SK-N-SH treated with all-trans-retinoic acid at 6 μM for 48 hours (cell line): Measurements from ENCODE around the gene FBXO47.

Source experiments
- ATAC-seq: fragments of 200-7000 bp; cut with Tn5 transposase; 3 replicates; pipeline ENCODE4 v1.9.1; 2020; ENCODE audit warnings: mild to moderate bottlenecking, moderate library complexity
- ARNTL ChIP-seq: fragments of 450-650 bp; formaldehyde crosslinking; IDR thresholded peaks from 2 replicates; pipeline ENCODE4 v1.5.0; 2020; ENCODE audit warnings: low read depth, mild to moderate bottlenecking, moderate library complexity, borderline replicate concordance
- BACH2 ChIP-seq: fragments of 250-450 bp; sonication (Bioruptor Pico); IDR thresholded peaks from 2 replicates; pipeline ENCODE4 v1.9.0; 2021; ENCODE audit warnings: mild to moderate bottlenecking, borderline replicate concordance
- CSDC2 ChIP-seq: fragments of 250-450 bp; sonication (Bioruptor Pico); IDR thresholded peaks from 2 replicates; pipeline ENCODE4 v1.5.0; 2020; ENCODE audit warnings: mild to moderate bottlenecking, moderate library complexity
- ESRRG ChIP-seq: fragments of 250-450 bp; sonication (Bioruptor Pico); IDR thresholded peaks from 2 replicates; pipeline ENCODE4 v1.6.1; 2021; ENCODE audit warnings: mild to moderate bottlenecking
- GLIS3 ChIP-seq: fragments of 250-450 bp; sonication (Bioruptor Pico); IDR thresholded peaks from 2 replicates; pipeline ENCODE4 v1.5.0; 2020; ENCODE audit warnings: mild to moderate bottlenecking, moderate library complexity
- ISL1 ChIP-seq: fragments of 250-450 bp; sonication (Bioruptor Pico); IDR thresholded peaks from 2 replicates; pipeline ENCODE4 v2.1.2; 2022; ENCODE audit warnings: mild to moderate bottlenecking, moderate library complexity
- OSR1 ChIP-seq: fragments of 250-450 bp; sonication (Bioruptor Pico); IDR thresholded peaks from 2 replicates; pipeline ENCODE4 v1.8.0; 2022; ENCODE audit warnings: moderate library complexity, mild to moderate bottlenecking, inconsistent platforms
- PPARA ChIP-seq: fragments of 250-450 bp; sonication (Bioruptor Pico); IDR thresholded peaks from 2 replicates; pipeline ENCODE4 v1.5.0; 2020; ENCODE audit warnings: mild to moderate bottlenecking, borderline replicate concordance
- RARB ChIP-seq: fragments of 250-450 bp; sonication (Bioruptor Pico); IDR thresholded peaks from 2 replicates; pipeline ENCODE4 v1.8.0; 2021; ENCODE audit warnings: mild to moderate bottlenecking, moderate library complexity
- TCF4 ChIP-seq: fragments of 250-450 bp; sonication (Bioruptor Pico); IDR thresholded peaks from 2 replicates; pipeline ENCODE4 v1.8.0; 2021; ENCODE audit warnings: mild to moderate bottlenecking, moderate library complexity, borderline replicate concordance
- TOX ChIP-seq: fragments of 250-450 bp; sonication (Bioruptor Pico); IDR thresholded peaks from 2 replicates; pipeline ENCODE4 v1.8.0; 2021; ENCODE audit warnings: mild to moderate bottlenecking, moderate library complexity, borderline replicate concordance
- ZC3H10 ChIP-seq: fragments of 250-450 bp; sonication (Bioruptor Pico); IDR thresholded peaks from 2 replicates; pipeline ENCODE4 v1.5.1; 2021; ENCODE audit warnings: mild to moderate bottlenecking, moderate library complexity
- ZFP3 ChIP-seq: fragments of 250-450 bp; sonication (Bioruptor Pico); IDR thresholded peaks from 2 replicates; pipeline ENCODE4 v1.5.0; 2020; ENCODE audit warnings: mild to moderate bottlenecking, moderate library complexity
- ZFP30 ChIP-seq: fragments of 450-650 bp; formaldehyde crosslinking; IDR thresholded peaks from 2 replicates; pipeline ENCODE4 v1.5.0; 2022; ENCODE audit warnings: mild to moderate bottlenecking, moderate library complexity
- ZNF565 ChIP-seq: fragments of 450-650 bp; formaldehyde crosslinking; conservative IDR thresholded peaks from 2 replicates; pipeline ENCODE4 v1.5.0; 2020; ENCODE audit warnings: low read depth, mild to moderate bottlenecking, moderate library complexity
- ZNF70 ChIP-seq: fragments of 450-650 bp; formaldehyde crosslinking; IDR thresholded peaks from 2 replicates; pipeline ENCODE4 v1.5.0; 2020; ENCODE audit warnings: mild to moderate bottlenecking, moderate library complexity
- ZNF8 ChIP-seq: fragments of 450-650 bp; formaldehyde crosslinking; IDR thresholded peaks from 2 replicates; pipeline ENCODE4 v1.5.0; 2020; ENCODE audit warnings: mild to moderate bottlenecking, moderate library complexity
- TF ChIP-seq, protein P1 (sequence below): fragments of 250-450 bp; sonication (Bioruptor Pico); IDR thresholded peaks from 2 replicates; pipeline ENCODE4 v1.5.0; 2020; ENCODE audit warnings: mild to moderate bottlenecking, moderate library complexity
- TF ChIP-seq, protein P2 (sequence below): fragments of 250-450 bp; sonication (Bioruptor Pico); IDR thresholded peaks from 2 replicates; pipeline ENCODE4 v1.5.1; 2021; ENCODE audit warnings: mild to moderate bottlenecking, moderate library complexity
- TF ChIP-seq, protein P3 (sequence below): fragments of 250-450 bp; sonication (Bioruptor Pico); IDR thresholded peaks from 2 replicates; pipeline ENCODE4 v1.8.0; 2020; ENCODE audit warnings: mild to moderate bottlenecking, moderate library complexity, borderline replicate concordance
- TF ChIP-seq, protein P4 (sequence below): fragments of 250-450 bp; sonication (Bioruptor Pico); IDR thresholded peaks from 2 replicates; pipeline ENCODE4 v1.8.0; 2021; ENCODE audit warnings: low read depth, mild to moderate bottlenecking, moderate library complexity, borderline replicate concordance
- TF ChIP-seq, protein P5 (sequence below): fragments of 250-450 bp; sonication (Bioruptor Pico); IDR thresholded peaks from 2 replicates; pipeline ENCODE4 v1.5.1; 2020; ENCODE audit warnings: low read depth, mild to moderate bottlenecking, moderate library complexity

FBXO47 gene

DNA sequence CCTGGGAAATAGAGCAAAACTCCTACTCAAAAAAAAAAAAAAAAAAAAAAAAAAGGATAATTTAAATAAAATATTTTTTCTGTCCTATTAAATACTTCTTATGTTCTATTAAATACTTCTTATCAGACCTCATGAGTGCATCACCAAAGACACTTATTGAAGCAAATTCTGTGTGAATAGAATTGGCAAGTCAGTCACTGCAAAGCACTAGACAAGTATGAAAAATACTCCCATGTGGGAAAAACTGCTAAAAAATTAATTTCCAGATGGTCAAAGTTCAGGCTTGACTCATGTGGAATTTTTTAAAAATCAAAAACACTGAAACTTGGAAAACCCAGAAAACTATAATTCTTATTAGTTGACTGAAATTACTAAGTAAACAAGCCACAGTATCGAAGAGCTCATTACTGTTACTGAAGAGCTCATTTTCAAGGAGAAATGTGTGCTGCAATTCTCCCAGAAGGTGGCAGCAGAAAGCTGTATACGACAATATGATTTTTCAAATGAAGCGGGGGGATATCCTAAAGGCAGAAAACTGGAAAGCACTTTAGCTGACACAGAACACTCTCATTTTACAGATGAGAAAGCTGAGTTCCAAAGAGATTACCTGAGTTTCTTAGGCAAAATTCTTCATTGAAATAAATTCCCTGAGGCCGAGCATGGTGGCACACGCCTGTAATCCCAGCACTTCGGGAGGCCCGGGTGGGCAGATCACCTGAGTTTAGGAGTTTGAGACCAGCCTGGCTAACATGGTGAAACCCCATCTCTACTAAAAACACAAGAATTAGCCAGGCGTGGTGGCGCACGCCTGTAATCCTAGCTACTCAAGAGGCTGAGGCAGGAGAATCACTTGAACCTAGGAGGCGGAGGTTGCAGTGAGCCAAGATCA is 15.9 kb upstream of the FBXO47 start:
- no peak for TF ChIP-seq ZFP3
- TF ChIP-seq ZNF565 (CRISPR knock-in tag), result no peak
- TF ChIP-seq, protein P1, sequence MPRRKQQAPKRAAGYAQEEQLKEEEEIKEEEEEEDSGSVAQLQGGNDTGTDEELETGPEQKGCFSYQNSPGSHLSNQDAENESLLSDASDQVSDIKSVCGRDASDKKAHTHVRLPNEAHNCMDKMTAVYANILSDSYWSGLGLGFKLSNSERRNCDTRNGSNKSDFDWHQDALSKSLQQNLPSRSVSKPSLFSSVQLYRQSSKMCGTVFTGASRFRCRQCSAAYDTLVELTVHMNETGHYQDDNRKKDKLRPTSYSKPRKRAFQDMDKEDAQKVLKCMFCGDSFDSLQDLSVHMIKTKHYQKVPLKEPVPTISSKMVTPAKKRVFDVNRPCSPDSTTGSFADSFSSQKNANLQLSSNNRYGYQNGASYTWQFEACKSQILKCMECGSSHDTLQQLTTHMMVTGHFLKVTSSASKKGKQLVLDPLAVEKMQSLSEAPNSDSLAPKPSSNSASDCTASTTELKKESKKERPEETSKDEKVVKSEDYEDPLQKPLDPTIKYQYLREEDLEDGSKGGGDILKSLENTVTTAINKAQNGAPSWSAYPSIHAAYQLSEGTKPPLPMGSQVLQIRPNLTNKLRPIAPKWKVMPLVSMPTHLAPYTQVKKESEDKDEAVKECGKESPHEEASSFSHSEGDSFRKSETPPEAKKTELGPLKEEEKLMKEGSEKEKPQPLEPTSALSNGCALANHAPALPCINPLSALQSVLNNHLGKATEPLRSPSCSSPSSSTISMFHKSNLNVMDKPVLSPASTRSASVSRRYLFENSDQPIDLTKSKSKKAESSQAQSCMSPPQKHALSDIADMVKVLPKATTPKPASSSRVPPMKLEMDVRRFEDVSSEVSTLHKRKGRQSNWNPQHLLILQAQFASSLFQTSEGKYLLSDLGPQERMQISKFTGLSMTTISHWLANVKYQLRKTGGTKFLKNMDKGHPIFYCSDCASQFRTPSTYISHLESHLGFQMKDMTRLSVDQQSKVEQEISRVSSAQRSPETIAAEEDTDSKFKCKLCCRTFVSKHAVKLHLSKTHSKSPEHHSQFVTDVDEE (CRISPR knock-in tag), result no peak
- TF ChIP-seq, protein P2, sequence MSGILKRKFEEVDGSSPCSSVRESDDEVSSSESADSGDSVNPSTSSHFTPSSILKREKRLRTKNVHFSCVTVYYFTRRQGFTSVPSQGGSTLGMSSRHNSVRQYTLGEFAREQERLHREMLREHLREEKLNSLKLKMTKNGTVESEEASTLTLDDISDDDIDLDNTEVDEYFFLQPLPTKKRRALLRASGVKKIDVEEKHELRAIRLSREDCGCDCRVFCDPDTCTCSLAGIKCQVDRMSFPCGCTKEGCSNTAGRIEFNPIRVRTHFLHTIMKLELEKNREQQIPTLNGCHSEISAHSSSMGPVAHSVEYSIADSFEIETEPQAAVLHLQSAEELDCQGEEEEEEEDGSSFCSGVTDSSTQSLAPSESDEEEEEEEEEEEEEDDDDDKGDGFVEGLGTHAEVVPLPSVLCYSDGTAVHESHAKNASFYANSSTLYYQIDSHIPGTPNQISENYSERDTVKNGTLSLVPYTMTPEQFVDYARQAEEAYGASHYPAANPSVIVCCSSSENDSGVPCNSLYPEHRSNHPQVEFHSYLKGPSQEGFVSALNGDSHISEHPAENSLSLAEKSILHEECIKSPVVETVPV (CRISPR knock-in tag), result no peak
- TF ChIP-seq ESRRG (CRISPR knock-in tag), result no peak
- TF ChIP-seq ZNF70 (CRISPR knock-in tag), result no peak
- TF ChIP-seq TOX (CRISPR knock-in tag), result no peak
- TF ChIP-seq ZNF8 (CRISPR knock-in tag), result no peak
- no peak for TF ChIP-seq ZC3H10 (CRISPR knock-in tag)
- TF ChIP-seq BACH2, result no peak
- no peak for TF ChIP-seq TCF4 (CRISPR knock-in tag)
- no peak for TF ChIP-seq ZFP30
- TF ChIP-seq RARB, result no peak
- TF ChIP-seq PPARA (CRISPR knock-in tag), result no peak
- TF ChIP-seq, all 23 proteins: peak for 0
- ATAC-seq, result peak; percentile 75

DNA sequence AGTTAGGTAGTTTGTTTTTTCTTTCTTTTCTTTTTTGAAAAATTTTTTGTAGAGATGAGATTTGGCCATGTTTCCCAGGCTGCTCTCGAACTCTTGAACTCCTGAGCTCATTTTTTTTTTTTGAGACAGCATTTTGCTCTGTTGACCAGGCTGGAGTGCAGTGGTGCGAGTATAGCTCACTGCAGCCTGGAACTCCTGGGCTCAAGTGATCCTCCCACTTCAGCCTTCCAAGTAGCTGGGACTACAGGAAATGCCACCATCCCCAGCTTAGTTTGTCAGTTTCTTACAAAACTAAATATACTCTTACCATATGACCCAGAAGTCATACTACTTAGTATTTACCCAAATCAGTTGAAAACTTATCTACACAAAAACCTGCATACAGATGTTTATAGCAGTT is 14.4 kb upstream of the FBXO47 start:
- no peak for ATAC-seq
- TF ChIP-seq, protein P3, sequence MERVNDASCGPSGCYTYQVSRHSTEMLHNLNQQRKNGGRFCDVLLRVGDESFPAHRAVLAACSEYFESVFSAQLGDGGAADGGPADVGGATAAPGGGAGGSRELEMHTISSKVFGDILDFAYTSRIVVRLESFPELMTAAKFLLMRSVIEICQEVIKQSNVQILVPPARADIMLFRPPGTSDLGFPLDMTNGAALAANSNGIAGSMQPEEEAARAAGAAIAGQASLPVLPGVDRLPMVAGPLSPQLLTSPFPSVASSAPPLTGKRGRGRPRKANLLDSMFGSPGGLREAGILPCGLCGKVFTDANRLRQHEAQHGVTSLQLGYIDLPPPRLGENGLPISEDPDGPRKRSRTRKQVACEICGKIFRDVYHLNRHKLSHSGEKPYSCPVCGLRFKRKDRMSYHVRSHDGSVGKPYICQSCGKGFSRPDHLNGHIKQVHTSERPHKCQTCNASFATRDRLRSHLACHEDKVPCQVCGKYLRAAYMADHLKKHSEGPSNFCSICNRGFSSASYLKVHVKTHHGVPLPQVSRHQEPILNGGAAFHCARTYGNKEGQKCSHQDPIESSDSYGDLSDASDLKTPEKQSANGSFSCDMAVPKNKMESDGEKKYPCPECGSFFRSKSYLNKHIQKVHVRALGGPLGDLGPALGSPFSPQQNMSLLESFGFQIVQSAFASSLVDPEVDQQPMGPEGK (CRISPR knock-in tag), result no peak
- no peak for TF ChIP-seq GLIS3
- no peak for TF ChIP-seq RARB
- no peak for TF ChIP-seq ZNF565 (CRISPR knock-in tag)
- TF ChIP-seq, protein P2 (CRISPR knock-in tag), result no peak
- TF ChIP-seq PPARA (CRISPR knock-in tag), result no peak
- TF ChIP-seq BACH2, result no peak

DNA sequence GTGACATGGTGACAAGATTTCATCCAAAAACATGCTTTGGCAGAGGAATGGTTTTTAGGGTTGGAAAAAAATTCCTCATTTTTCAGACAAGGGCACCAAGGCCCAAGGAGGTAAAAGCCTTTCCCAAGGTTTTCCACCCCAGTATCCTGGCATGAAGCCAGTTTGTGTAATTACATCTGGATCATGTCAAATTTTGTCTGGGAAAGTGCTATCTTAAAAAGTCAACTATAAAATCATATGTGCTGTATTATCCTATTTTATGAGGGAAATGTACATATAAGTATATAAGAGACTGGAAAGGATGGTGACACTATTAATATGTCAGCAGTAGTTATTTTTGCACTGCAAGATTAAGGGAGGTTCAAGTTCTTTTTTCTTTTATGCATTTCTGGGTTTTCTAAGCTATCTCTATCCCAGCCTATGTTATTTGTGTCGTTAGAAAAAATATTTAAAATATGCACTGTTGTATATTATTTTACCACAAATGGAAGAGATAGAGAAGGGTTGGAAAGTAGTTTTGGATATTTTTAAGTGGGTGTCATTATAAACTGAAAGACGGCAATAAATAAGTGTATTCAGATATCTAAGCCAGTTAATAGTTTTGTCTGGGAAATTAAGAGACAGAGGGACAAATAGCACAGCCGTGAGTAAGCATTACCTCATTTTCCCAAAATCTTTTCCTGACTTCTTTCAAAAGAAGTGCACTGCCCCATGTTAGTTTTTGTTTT is 13.5 kb upstream of the FBXO47 start:
- TF ChIP-seq RARB, result no peak
- TF ChIP-seq TOX (CRISPR knock-in tag), result no peak
- TF ChIP-seq ISL1, result peak; percentile 37
- peak; percentile 67 for ATAC-seq

DNA sequence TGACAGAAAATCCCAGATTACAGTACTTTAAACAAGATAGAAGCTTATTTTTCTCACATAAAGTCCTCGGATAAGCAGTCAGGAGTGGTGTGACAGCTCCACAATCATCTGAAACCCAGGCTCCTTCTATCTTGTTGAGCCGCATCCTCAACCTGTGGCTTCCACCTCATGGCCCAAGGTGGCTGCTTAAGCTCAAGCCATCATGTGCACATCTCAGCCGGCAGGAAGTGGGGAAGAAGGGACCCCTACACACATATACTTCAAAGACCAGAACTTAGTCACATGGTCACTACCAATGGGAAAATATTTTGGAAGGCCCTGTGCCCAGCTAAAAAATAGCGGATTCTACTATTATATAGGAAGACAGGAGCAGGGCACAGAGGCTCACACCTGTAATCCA is 11.0 kb upstream of the FBXO47 start:
- ATAC-seq, result no peak
- TF ChIP-seq ESRRG (CRISPR knock-in tag) (no peak), ZNF70 (CRISPR knock-in tag) (no peak), TCF4 (CRISPR knock-in tag) (no peak), ISL1 (no peak), CSDC2 (CRISPR knock-in tag) (no peak), ZNF8 (CRISPR knock-in tag) (no peak), OSR1 (CRISPR knock-in tag) (no peak), ARNTL (CRISPR knock-in tag) (no peak)
- TF ChIP-seq, protein P4, sequence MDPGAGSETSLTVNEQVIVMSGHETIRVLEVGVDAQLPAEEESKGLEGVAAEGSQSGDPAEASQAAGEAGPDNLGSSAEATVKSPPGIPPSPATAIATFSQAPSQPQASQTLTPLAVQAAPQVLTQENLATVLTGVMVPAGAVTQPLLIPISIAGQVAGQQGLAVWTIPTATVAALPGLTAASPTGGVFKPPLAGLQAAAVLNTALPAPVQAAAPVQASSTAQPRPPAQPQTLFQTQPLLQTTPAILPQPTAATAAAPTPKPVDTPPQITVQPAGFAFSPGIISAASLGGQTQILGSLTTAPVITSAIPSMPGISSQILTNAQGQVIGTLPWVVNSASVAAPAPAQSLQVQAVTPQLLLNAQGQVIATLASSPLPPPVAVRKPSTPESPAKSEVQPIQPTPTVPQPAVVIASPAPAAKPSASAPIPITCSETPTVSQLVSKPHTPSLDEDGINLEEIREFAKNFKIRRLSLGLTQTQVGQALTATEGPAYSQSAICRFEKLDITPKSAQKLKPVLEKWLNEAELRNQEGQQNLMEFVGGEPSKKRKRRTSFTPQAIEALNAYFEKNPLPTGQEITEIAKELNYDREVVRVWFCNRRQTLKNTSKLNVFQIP (CRISPR knock-in tag), result no peak
- TF ChIP-seq, protein P5, sequence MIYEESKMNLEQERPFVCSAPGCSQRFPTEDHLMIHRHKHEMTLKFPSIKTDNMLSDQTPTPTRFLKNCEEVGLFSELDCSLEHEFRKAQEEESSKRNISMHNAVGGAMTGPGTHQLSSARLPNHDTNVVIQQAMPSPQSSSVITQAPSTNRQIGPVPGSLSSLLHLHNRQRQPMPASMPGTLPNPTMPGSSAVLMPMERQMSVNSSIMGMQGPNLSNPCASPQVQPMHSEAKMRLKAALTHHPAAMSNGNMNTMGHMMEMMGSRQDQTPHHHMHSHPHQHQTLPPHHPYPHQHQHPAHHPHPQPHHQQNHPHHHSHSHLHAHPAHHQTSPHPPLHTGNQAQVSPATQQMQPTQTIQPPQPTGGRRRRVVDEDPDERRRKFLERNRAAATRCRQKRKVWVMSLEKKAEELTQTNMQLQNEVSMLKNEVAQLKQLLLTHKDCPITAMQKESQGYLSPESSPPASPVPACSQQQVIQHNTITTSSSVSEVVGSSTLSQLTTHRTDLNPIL, result no peak
- TF ChIP-seq, protein P3 (CRISPR knock-in tag), result no peak
